ENCODE results near the gene STX1B. TPM values are rescaled to one million over a fixed set of nuclear protein-coding genes. Genes with fewer than 3 reads are reported as not detected.

STX1B gene
- total RNA-seq, 2 experiments from 2014 or later: 1.1 to 1.8 TPM

DNA sequence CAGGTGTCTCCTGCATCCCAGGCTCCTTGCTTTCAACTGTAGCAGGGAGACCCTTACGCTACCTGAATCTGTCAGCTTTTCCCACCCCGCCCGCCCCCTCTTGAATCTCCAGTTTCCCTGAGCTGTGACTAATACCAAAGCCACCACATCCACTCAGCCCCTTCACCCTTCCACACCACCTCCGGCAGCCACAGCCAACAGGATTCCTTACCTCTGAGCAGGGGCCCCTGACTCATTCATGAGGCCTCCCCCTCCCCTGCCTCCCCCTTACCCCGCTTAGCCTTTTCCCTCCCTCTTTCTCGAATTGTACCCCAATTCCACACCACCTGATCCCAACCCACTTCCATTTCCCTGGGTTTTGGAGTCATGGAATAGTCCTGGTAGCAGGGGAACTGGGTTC is 2.3 kb downstream of the STX1B start:
- Mint-ChIP-seq H3K4me3 (no peak overlapping the region), H3K27ac (no peak overlapping the region), H3K36me3 (ENCODE audit: low read depth) (no peaks in the 10 kb centered on the region), H3K27me3 (peaks cover 18% of the 10 kb centered on the region), H3K4me1 (ENCODE audit: low read depth) (peaks cover 13% of the 10 kb centered on the region), H3K9me3 (no peaks in the 10 kb centered on the region)
- no peak for DNase-seq
- CTCF ChIA-PET: no interaction called here
- TF ChIP-seq, protein P1, sequence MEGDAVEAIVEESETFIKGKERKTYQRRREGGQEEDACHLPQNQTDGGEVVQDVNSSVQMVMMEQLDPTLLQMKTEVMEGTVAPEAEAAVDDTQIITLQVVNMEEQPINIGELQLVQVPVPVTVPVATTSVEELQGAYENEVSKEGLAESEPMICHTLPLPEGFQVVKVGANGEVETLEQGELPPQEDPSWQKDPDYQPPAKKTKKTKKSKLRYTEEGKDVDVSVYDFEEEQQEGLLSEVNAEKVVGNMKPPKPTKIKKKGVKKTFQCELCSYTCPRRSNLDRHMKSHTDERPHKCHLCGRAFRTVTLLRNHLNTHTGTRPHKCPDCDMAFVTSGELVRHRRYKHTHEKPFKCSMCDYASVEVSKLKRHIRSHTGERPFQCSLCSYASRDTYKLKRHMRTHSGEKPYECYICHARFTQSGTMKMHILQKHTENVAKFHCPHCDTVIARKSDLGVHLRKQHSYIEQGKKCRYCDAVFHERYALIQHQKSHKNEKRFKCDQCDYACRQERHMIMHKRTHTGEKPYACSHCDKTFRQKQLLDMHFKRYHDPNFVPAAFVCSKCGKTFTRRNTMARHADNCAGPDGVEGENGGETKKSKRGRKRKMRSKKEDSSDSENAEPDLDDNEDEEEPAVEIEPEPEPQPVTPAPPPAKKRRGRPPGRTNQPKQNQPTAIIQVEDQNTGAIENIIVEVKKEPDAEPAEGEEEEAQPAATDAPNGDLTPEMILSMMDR (IDR thresholded peaks at IDR 0.05): no peak
- intact Hi-C loops (cut with micrococcal nuclease): no loop called here
- POLR2A ChIA-PET: interaction anchor here (1.2 kb wide), 1 partner anchor 14 kb away, joined by 3 read pairs; no protein-coding TSS in a partner anchor
- ATAC-seq: no peak

DNA sequence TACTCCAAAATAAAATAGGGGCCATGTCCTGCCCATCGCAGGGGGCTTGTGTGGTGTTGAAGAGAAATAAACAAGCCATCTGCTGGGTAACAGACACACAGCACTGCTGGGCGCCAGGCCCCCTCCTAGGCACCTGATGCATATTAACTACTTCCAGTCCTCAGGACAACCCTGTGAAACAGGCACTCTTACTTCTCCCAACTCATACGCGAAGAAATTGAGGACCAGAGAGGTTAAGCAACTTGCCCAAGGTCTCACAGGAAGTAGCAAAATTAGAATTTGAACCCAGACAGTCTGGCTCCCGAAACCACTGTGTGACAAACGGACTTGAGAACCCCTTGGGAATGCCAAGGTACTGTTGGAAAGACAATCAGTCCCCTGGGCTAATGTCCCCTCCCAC is 2.8 kb downstream of the STX1B start:
- POLR2A ChIA-PET: no interaction called here
- peaks cover 18% of the 10 kb centered on the region for H3K27me3 Mint-ChIP-seq
- H3K36me3 Mint-ChIP-seq (ENCODE audit: low read depth): no peaks in the 10 kb centered on the region
- CTCF ChIA-PET: no interaction called here
- H3K9me3 Mint-ChIP-seq: no peaks in the 10 kb centered on the region
- ATAC-seq (no peak), DNase-seq (no peak)
- H3K4me1 Mint-ChIP-seq (ENCODE audit: low read depth): peaks cover 13% of the 10 kb centered on the region
- no peak overlapping the region for H3K27ac Mint-ChIP-seq
- no peak overlapping the region for H3K4me3 Mint-ChIP-seq
- intact Hi-C loops (cut with micrococcal nuclease): no loop called here
- TF ChIP-seq, protein P1 (IDR thresholded peaks at IDR 0.05): no peak

DNA sequence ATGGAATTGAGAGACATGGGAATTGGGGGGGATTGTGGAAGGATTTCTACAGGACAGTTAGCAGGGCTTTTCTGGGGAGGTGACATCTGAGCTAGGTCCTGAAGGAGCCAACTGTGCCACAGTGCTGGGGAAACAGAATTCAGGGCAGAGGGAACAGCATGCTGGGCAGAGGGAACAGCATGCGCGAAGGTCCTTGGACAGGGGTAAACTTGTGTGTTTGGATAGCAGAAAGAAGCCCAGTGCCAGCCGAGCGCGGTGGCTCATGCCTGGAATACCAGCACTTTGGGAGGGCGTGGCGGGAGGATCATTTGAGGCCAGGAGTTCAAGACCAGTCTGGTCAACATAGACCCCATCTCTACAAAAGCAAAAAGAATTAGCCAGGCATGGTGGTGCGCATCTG is 3.8 kb downstream of the STX1B start:
- TF ChIP-seq, protein P1 (IDR thresholded peaks at IDR 0.05): no peak
- POLR2A ChIA-PET: no interaction called here
- Mint-ChIP-seq H3K4me3 (no peak overlapping the region), H3K27me3 (peaks cover 12% of the 10 kb centered on the region), H3K27ac (no peak overlapping the region), H3K36me3 (ENCODE audit: low read depth) (no peaks in the 10 kb centered on the region), H3K9me3 (no peaks in the 10 kb centered on the region), H3K4me1 (ENCODE audit: low read depth) (peaks cover 11% of the 10 kb centered on the region)
- intact Hi-C loops (cut with micrococcal nuclease): no loop called here
- DNase-seq (no peak), ATAC-seq (no peak)
- CTCF ChIA-PET: interaction anchor here (1.2 kb wide), 1 partner anchor 9 kb away, joined by 3 read pairs; no protein-coding TSS in a partner anchor

DNA sequence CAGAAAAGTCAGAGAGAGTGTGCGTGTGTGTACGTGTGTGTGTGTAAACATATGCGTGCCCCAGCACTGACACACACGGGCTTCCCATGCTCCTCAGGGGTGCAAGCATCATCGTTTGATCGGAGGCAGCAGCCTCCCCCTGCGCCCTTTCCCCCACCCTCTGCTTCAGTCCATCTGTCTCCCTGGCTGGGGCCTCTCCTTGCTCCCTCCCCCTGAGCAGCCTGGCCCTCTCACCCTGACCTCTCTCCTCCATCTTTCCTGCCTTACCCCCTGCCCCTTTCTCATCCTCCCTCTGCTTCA is 4.4 kb downstream of the STX1B start:
- Mint-ChIP-seq H3K4me1 (ENCODE audit: low read depth) (peaks cover 9% of the 10 kb centered on the region), H3K4me3 (no peak overlapping the region), H3K36me3 (ENCODE audit: low read depth) (no peaks in the 10 kb centered on the region), H3K27me3 (peaks cover 6% of the 10 kb centered on the region), H3K9me3 (no peaks in the 10 kb centered on the region), H3K27ac (no peak overlapping the region)
- TF ChIP-seq, protein P1 (IDR thresholded peaks at IDR 0.05): no peak
- POLR2A ChIA-PET: no interaction called here
- DNase-seq (no peak), ATAC-seq (no peak)
- CTCF ChIA-PET: interaction anchor here (1.2 kb wide), 1 partner anchor 9 kb away, joined by 3 read pairs; no protein-coding TSS in a partner anchor
- intact Hi-C loops (cut with micrococcal nuclease): no loop called here

DNA sequence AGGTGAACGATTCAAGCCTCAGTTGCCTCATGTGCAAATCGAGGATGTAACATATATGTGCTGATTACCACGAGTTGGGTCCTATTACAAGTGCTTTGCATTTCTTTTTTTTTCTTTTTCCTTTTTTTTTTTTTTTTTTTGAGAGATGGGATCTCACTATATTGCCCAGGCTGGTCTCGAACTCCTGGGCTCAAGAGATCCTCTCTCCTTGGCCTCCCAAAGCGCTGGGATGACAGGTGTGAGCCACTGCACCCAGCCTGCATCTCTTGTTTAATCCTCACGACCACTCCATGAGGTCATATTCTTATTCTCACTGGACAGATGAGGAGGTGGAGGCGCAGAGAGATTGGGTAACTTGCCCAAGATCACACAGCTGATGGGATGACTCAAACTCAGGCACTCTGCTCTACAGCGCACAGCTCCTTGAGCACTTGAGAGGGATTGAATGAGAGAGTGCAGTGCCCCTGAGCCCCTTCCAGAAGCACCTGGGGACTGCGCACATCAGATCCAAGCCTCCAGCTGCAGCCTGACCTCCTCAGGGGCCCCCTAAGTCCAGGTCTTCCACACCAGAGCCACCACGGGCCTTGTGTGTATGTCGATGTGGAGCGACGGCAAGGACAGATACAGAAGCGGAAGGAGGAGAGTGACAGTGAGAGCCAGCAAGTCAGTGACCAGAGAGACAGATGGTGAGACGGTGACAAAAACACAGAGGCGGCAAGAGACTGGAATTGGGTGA is 4.9 kb downstream of the STX1B start:
- H3K27me3 Mint-ChIP-seq: peaks cover 3% of the 10 kb centered on the region
- ATAC-seq: no peak
- H3K9me3 Mint-ChIP-seq: no peaks in the 10 kb centered on the region
- no peak for DNase-seq
- no peak overlapping the region for H3K4me3 Mint-ChIP-seq
- intact Hi-C loops (cut with micrococcal nuclease): no loop called here
- peaks cover 6% of the 10 kb centered on the region for H3K4me1 Mint-ChIP-seq (ENCODE audit: low read depth)
- TF ChIP-seq, protein P1 (IDR thresholded peaks at IDR 0.05): no peak
- ChIA-PET CTCF (interaction anchor here (1.2 kb wide), 1 partner anchor 8 kb away, joined by 3 read pairs; no protein-coding TSS in a partner anchor), POLR2A (no interaction called here)
- no peak overlapping the region for H3K27ac Mint-ChIP-seq
- H3K36me3 Mint-ChIP-seq (ENCODE audit: low read depth): no peaks in the 10 kb centered on the region

Measured in activated CD8-positive, alpha-beta T cell treated with anti-CD3 and anti-CD28 coated beads for 36 hours (primary cell).